ENCODE measurements around the gene SARNP.

SARNP gene

GRCh38 chr12:55797550-55797949 lies 20.0 kb downstream of the SARNP start:
- H3K4me1 ChIP-seq (ENCODE audit: control insufficient read depth, insufficient read depth, low read length): no peaks in the 10 kb centered on the region
- H3K4me3 ChIP-seq (ENCODE audit: low read length in 2 of 2): no peak overlapping the region
- H3K27me3 ChIP-seq (ENCODE audit: control insufficient read depth in 1 of 2, insufficient read depth in 2 of 2, low read length in 2 of 2): no peaks in the 10 kb centered on the region
- H3K36me3 ChIP-seq (ENCODE audit: control insufficient read depth in 2 of 2, insufficient read depth in 2 of 2, low read length in 2 of 2): peaks cover 14 to 51% of the 10 kb centered on the region in 2 donors
- no peak overlapping the region for H3K9ac ChIP-seq (ENCODE audit: low read length in 2 of 2)
- no peak overlapping the region for H3K27ac ChIP-seq (ENCODE audit: low read length)
- H3K9me3 ChIP-seq (ENCODE audit: control insufficient read depth in 2 of 2, low read length in 2 of 2): no peaks in the 10 kb centered on the region

GRCh38 chr12:55797068-55797467 lies 20.5 kb downstream of the SARNP start:
- Histone ChIP-seq H3K36me3 (ENCODE audit: control insufficient read depth in 2 of 2, insufficient read depth in 2 of 2, low read length in 2 of 2) (peaks cover 14 to 52% of the 10 kb centered on the region in 2 donors), H3K4me1 (ENCODE audit: control insufficient read depth, insufficient read depth, low read length) (no peaks in the 10 kb centered on the region), H3K9ac (ENCODE audit: low read length in 2 of 2) (no peak overlapping the region), H3K9me3 (ENCODE audit: control insufficient read depth in 2 of 2, low read length in 2 of 2) (no peaks in the 10 kb centered on the region), H3K27ac (ENCODE audit: low read length) (no peak overlapping the region), H3K27me3 (ENCODE audit: control insufficient read depth in 1 of 2, insufficient read depth in 2 of 2, low read length in 2 of 2) (no peaks in the 10 kb centered on the region), H3K4me3 (ENCODE audit: low read length in 2 of 2) (no peak overlapping the region)

- H3K36me3 ChIP-seq (ENCODE audit: control insufficient read depth in 2 of 2, insufficient read depth in 2 of 2, low read length in 2 of 2): peaks cover 14 to 48% of the 10 kb centered on the region in 2 donors
- no peaks in the 10 kb centered on the region for H3K9me3 ChIP-seq (ENCODE audit: control insufficient read depth in 2 of 2, low read length in 2 of 2)
Measured at GRCh38 chr12:55795950-55796349, 21.6 kb downstream of the SARNP start.

GRCh38 chr12:55789893-55790292 lies 27.6 kb downstream of the SARNP start:
- H3K36me3 ChIP-seq (ENCODE audit: control insufficient read depth in 2 of 2, insufficient read depth in 2 of 2, low read length in 2 of 2): peaks cover 16 to 53% of the 10 kb centered on the region in 2 donors
- H3K4me3 ChIP-seq (ENCODE audit: low read length in 2 of 2): no peak overlapping the region
- no peak overlapping the region for H3K27ac ChIP-seq (ENCODE audit: low read length)
- H3K27me3 ChIP-seq (ENCODE audit: control insufficient read depth in 1 of 2, insufficient read depth in 2 of 2, low read length in 2 of 2): no peaks in the 10 kb centered on the region
- H3K4me1 ChIP-seq (ENCODE audit: control insufficient read depth, insufficient read depth, low read length): no peaks in the 10 kb centered on the region
- H3K9ac ChIP-seq (ENCODE audit: low read length in 2 of 2): no peak overlapping the region
- no peaks in the 10 kb centered on the region for H3K9me3 ChIP-seq (ENCODE audit: control insufficient read depth in 2 of 2, low read length in 2 of 2)

More at GRCh38 chr12:55795950-55796349, 21.6 kb downstream of the SARNP start:
- Histone ChIP-seq H3K4me3 (ENCODE audit: low read length in 2 of 2) (no peak overlapping the region), H3K27me3 (ENCODE audit: control insufficient read depth in 1 of 2, insufficient read depth in 2 of 2, low read length in 2 of 2) (no peaks in the 10 kb centered on the region), H3K27ac (ENCODE audit: low read length) (no peak overlapping the region), H3K4me1 (ENCODE audit: control insufficient read depth, insufficient read depth, low read length) (no peaks in the 10 kb centered on the region), H3K9ac (ENCODE audit: low read length in 2 of 2) (no peak overlapping the region)

GRCh38 chr12:55789171-55789570 lies 28.4 kb downstream of the SARNP start:
- Histone ChIP-seq H3K9ac (ENCODE audit: low read length in 2 of 2) (no peak overlapping the region), H3K36me3 (ENCODE audit: control insufficient read depth in 2 of 2, insufficient read depth in 2 of 2, low read length in 2 of 2) (peaks cover 17 to 54% of the 10 kb centered on the region in 2 donors), H3K27ac (ENCODE audit: low read length) (no peak overlapping the region), H3K4me1 (ENCODE audit: control insufficient read depth, insufficient read depth, low read length) (no peaks in the 10 kb centered on the region), H3K9me3 (ENCODE audit: control insufficient read depth in 2 of 2, low read length in 2 of 2) (no peaks in the 10 kb centered on the region), H3K27me3 (ENCODE audit: control insufficient read depth in 1 of 2, insufficient read depth in 2 of 2, low read length in 2 of 2) (no peaks in the 10 kb centered on the region), H3K4me3 (ENCODE audit: low read length in 2 of 2) (no peak overlapping the region)

- H3K9ac ChIP-seq (ENCODE audit: low read length in 2 of 2): no peak overlapping the region
- no peak overlapping the region for H3K27ac ChIP-seq (ENCODE audit: low read length)
- no peaks in the 10 kb centered on the region for H3K9me3 ChIP-seq (ENCODE audit: control insufficient read depth in 2 of 2, low read length in 2 of 2)
- H3K4me1 ChIP-seq (ENCODE audit: control insufficient read depth, insufficient read depth, low read length): no peaks in the 10 kb centered on the region
- H3K36me3 ChIP-seq (ENCODE audit: control insufficient read depth in 2 of 2, insufficient read depth in 2 of 2, low read length in 2 of 2): peaks cover 19 to 53% of the 10 kb centered on the region in 2 donors
- H3K4me3 ChIP-seq (ENCODE audit: low read length in 2 of 2): no peak overlapping the region
- no peaks in the 10 kb centered on the region for H3K27me3 ChIP-seq (ENCODE audit: control insufficient read depth in 1 of 2, insufficient read depth in 2 of 2, low read length in 2 of 2)
Measured at GRCh38 chr12:55788546-55788945, 29.0 kb downstream of the SARNP start.

- H3K27me3 ChIP-seq (ENCODE audit: control insufficient read depth in 1 of 2, insufficient read depth in 2 of 2, low read length in 2 of 2): no peaks in the 10 kb centered on the region
- no peak overlapping the region for H3K4me3 ChIP-seq (ENCODE audit: low read length in 2 of 2)
- H3K27ac ChIP-seq (ENCODE audit: low read length): no peak overlapping the region
- H3K9me3 ChIP-seq (ENCODE audit: control insufficient read depth in 2 of 2, low read length in 2 of 2): no peaks in the 10 kb centered on the region
- peaks cover 30 to 38% of the 10 kb centered on the region in 2 donors for H3K36me3 ChIP-seq (ENCODE audit: control insufficient read depth in 2 of 2, insufficient read depth in 2 of 2, low read length in 2 of 2)
- no peak overlapping the region for H3K9ac ChIP-seq (ENCODE audit: low read length in 2 of 2)
- H3K4me1 ChIP-seq (ENCODE audit: control insufficient read depth, insufficient read depth, low read length): no peaks in the 10 kb centered on the region
Measured at GRCh38 chr12:55780685-55781084, 36.8 kb downstream of the SARNP start.

- H3K9ac ChIP-seq (ENCODE audit: low read length in 2 of 2): no peak overlapping the region
- no peak overlapping the region for H3K4me3 ChIP-seq (ENCODE audit: low read length in 2 of 2)
- H3K27me3 ChIP-seq (ENCODE audit: control insufficient read depth in 1 of 2, insufficient read depth in 2 of 2, low read length in 2 of 2): no peaks in the 10 kb centered on the region
- no peaks in the 10 kb centered on the region for H3K4me1 ChIP-seq (ENCODE audit: control insufficient read depth, insufficient read depth, low read length)
- H3K36me3 ChIP-seq (ENCODE audit: control insufficient read depth in 2 of 2, insufficient read depth in 2 of 2, low read length in 2 of 2): peaks cover 19 to 21% of the 10 kb centered on the region in 2 donors
- H3K27ac ChIP-seq (ENCODE audit: low read length): no peak overlapping the region
- H3K9me3 ChIP-seq (ENCODE audit: control insufficient read depth in 2 of 2, low read length in 2 of 2): no peaks in the 10 kb centered on the region
Measured at GRCh38 chr12:55777856-55778255, 39.7 kb downstream of the SARNP start.

GRCh38 chr12:55771736-55772135 lies 45.8 kb downstream of the SARNP start:
- no peaks in the 10 kb centered on the region for H3K9me3 ChIP-seq (ENCODE audit: control insufficient read depth in 2 of 2, low read length in 2 of 2)
- no peaks in the 10 kb centered on the region for H3K27me3 ChIP-seq (ENCODE audit: control insufficient read depth in 1 of 2, insufficient read depth in 2 of 2, low read length in 2 of 2)
- no peak overlapping the region for H3K27ac ChIP-seq (ENCODE audit: low read length)
- no peak overlapping the region for H3K4me3 ChIP-seq (ENCODE audit: low read length in 2 of 2)
- no peaks in the 10 kb centered on the region for H3K4me1 ChIP-seq (ENCODE audit: control insufficient read depth, insufficient read depth, low read length)
- H3K36me3 ChIP-seq (ENCODE audit: control insufficient read depth in 2 of 2, insufficient read depth in 2 of 2, low read length in 2 of 2): peaks cover 8 to 12% of the 10 kb centered on the region in 2 donors
- no peak overlapping the region for H3K9ac ChIP-seq (ENCODE audit: low read length in 2 of 2)

- no peaks in the 10 kb centered on the region for H3K27me3 ChIP-seq (ENCODE audit: control insufficient read depth in 1 of 2, insufficient read depth in 2 of 2, low read length in 2 of 2)
- H3K4me1 ChIP-seq (ENCODE audit: control insufficient read depth, insufficient read depth, low read length): no peaks in the 10 kb centered on the region
- no peaks in the 10 kb centered on the region for H3K9me3 ChIP-seq (ENCODE audit: control insufficient read depth in 2 of 2, low read length in 2 of 2)
- no peak overlapping the region for H3K27ac ChIP-seq (ENCODE audit: low read length)
- peaks cover 14 to 21% of the 10 kb centered on the region in 2 donors for H3K36me3 ChIP-seq (ENCODE audit: control insufficient read depth in 2 of 2, insufficient read depth in 2 of 2, low read length in 2 of 2)
- H3K4me3 ChIP-seq (ENCODE audit: low read length in 2 of 2): no peak overlapping the region
- no peak overlapping the region for H3K9ac ChIP-seq (ENCODE audit: low read length in 2 of 2)
Measured at GRCh38 chr12:55767156-55767555, 50.4 kb downstream of the SARNP start.

GRCh38 chr12:55765736-55766290 lies 51.7 kb downstream of the SARNP start:
- Histone ChIP-seq H3K36me3 (ENCODE audit: control insufficient read depth in 2 of 2, insufficient read depth in 2 of 2, low read length in 2 of 2) (peaks cover 10 to 18% of the 10 kb centered on the region in 2 donors), H3K4me1 (ENCODE audit: control insufficient read depth, insufficient read depth, low read length) (no peaks in the 10 kb centered on the region), H3K9me3 (ENCODE audit: control insufficient read depth in 2 of 2, low read length in 2 of 2) (no peaks in the 10 kb centered on the region), H3K9ac (ENCODE audit: low read length in 2 of 2) (no peak overlapping the region), H3K4me3 (ENCODE audit: low read length in 2 of 2) (no peak overlapping the region), H3K27ac (ENCODE audit: low read length) (no peak overlapping the region), H3K27me3 (ENCODE audit: control insufficient read depth in 1 of 2, insufficient read depth in 2 of 2, low read length in 2 of 2) (no peaks in the 10 kb centered on the region)
